H9 (cell line): ENCODE results near the gene ITSN2. TPM values are rescaled to one million over a fixed set of nuclear protein-coding genes. Genes with fewer than 3 reads are reported as not detected.

Experiments
- DNase-seq: peaks from one replicate; pipeline ENCODE4 v3.0.0-alpha.2; 2017
- H2AFZ ChIP-seq: one replicate; pipeline ENCODE4 v1.6.1; 2013; ENCODE audit warnings: mild to moderate bottlenecking, low read length, control low read depth, moderate library complexity
- H2AK5ac ChIP-seq: 2 replicates; pipeline ENCODE4 v1.6.1; 2013; ENCODE audit warnings: low read length, control low read depth, mixed read lengths; ENCODE audit not compliant: insufficient read length
- H2BK120ac ChIP-seq: one replicate; pipeline ENCODE4 v1.6.1; 2013; ENCODE audit warnings: low read depth, mild to moderate bottlenecking, low read length, control low read depth, inconsistent platforms; ENCODE audit not compliant: poor library complexity, severe bottlenecking
- H2BK12ac ChIP-seq: 2 replicates; pipeline ENCODE4 v1.6.1; 2013; ENCODE audit warnings: low read length, control low read depth, mixed read lengths, low read depth; ENCODE audit not compliant: insufficient read length
- H2BK15ac ChIP-seq: 2 replicates; pipeline ENCODE4 v1.6.1; 2013; ENCODE audit warnings: low read depth, low read length, control low read depth
- H2BK20ac ChIP-seq: one replicate; pipeline ENCODE4 v1.6.1; 2013; ENCODE audit warnings: low read depth, mild to moderate bottlenecking, low read length, control low read depth, inconsistent platforms; ENCODE audit not compliant: poor library complexity, severe bottlenecking
- H2BK5ac ChIP-seq: 2 replicates; pipeline ENCODE4 v1.6.1; 2013; ENCODE audit warnings: low read length, control low read depth, mixed read lengths; ENCODE audit not compliant: insufficient read length
- H3K14ac ChIP-seq: 2 replicates; pipeline ENCODE4 v1.6.1; 2013; ENCODE audit warnings: low read length, control low read depth; ENCODE audit not compliant: insufficient read depth
- H3K18ac ChIP-seq: 2 replicates; pipeline ENCODE4 v1.6.1; 2013; ENCODE audit warnings: low read depth, mild to moderate bottlenecking, mixed read lengths, low read length, control low read depth; ENCODE audit not compliant: insufficient read length
- H3K23ac ChIP-seq: 2 replicates; pipeline ENCODE4 v1.6.1; 2013; ENCODE audit warnings: low read length, control low read depth, mixed read lengths, low read depth; ENCODE audit not compliant: insufficient read length
- H3K23me2 ChIP-seq: 2 replicates; pipeline ENCODE4 v1.6.1; 2013; ENCODE audit warnings: low read depth, mild to moderate bottlenecking, mixed read lengths, low read length, control low read depth; ENCODE audit not compliant: insufficient read length, poor library complexity, severe bottlenecking
- H3K27ac ChIP-seq: 2 replicates; pipeline ENCODE4 v1.5.1; 2013; ENCODE audit warnings: low read length, control low read depth, mixed read lengths, low read depth; ENCODE audit not compliant: insufficient read length
- H3K27me3 ChIP-seq: 2 replicates; pipeline ENCODE4 v1.6.1; 2013; ENCODE audit warnings: low read length, control low read depth, inconsistent platforms; ENCODE audit not compliant: insufficient read depth
- H3K4ac ChIP-seq: 2 replicates; pipeline ENCODE4 v1.6.1; 2013; ENCODE audit warnings: low read depth, mild to moderate bottlenecking, control low read depth, inconsistent platforms, low read length, moderate library complexity
- H3K4me1 ChIP-seq: 2 replicates; pipeline ENCODE4 v1.6.1; 2013; ENCODE audit warnings: low read length, control low read depth, inconsistent platforms; ENCODE audit not compliant: insufficient read depth
- H3K4me2 ChIP-seq: 2 replicates; pipeline ENCODE4 v1.6.1; 2013; ENCODE audit warnings: low read length, control low read depth, mixed read lengths; ENCODE audit not compliant: insufficient read length, insufficient read depth
- H3K56ac ChIP-seq: 2 replicates; pipeline ENCODE4 v1.6.1; 2013; ENCODE audit warnings: low read depth, mild to moderate bottlenecking, mixed read lengths, low read length, control low read depth; ENCODE audit not compliant: insufficient read length
- H3K79me1 ChIP-seq: 2 replicates; pipeline ENCODE4 v1.6.1; 2013; ENCODE audit warnings: low read depth, mild to moderate bottlenecking, moderate library complexity, low read length, control low read depth, inconsistent platforms; ENCODE audit not compliant: insufficient read depth, poor library complexity, severe bottlenecking
- H3K79me2 ChIP-seq: 2 replicates; pipeline ENCODE4 v1.6.1; 2013; ENCODE audit warnings: low read length, control low read depth, inconsistent platforms; ENCODE audit not compliant: insufficient read depth
- H3K9ac ChIP-seq: 2 replicates; pipeline ENCODE4 v1.6.1; 2013; ENCODE audit warnings: low read length, control low read depth, mixed read lengths; ENCODE audit not compliant: insufficient read length; ENCODE audit errors: extremely low read depth
- H3K9me3 ChIP-seq: one replicate; pipeline ENCODE4 v1.6.1; 2013; ENCODE audit warnings: low read depth, low read length, inconsistent platforms; ENCODE audit not compliant: control insufficient read depth
- H3T11ph ChIP-seq: one replicate; pipeline ENCODE4 v1.6.1; 2013; ENCODE audit warnings: mild to moderate bottlenecking, low read length, control low read depth, inconsistent platforms
- H4K20me1 ChIP-seq: one replicate; pipeline ENCODE4 v1.6.1; 2013; ENCODE audit not compliant: control insufficient read depth, insufficient read length, insufficient read depth
- H4K5ac ChIP-seq: 2 replicates; pipeline ENCODE4 v1.6.1; 2013; ENCODE audit warnings: low read depth, mild to moderate bottlenecking, mixed read lengths, low read length, control low read depth; ENCODE audit not compliant: insufficient read length
- H4K8ac ChIP-seq: replicated peaks from 2 replicates; pipeline ENCODE4 v1.6.1; 2013; ENCODE audit warnings: low read length, control low read depth, mixed read lengths, low read depth; ENCODE audit not compliant: insufficient read length
- H4K91ac ChIP-seq: 2 replicates; pipeline ENCODE4 v1.6.1; 2013; ENCODE audit warnings: low read depth, mild to moderate bottlenecking, moderate library complexity, mixed read lengths, low read length, control low read depth; ENCODE audit not compliant: insufficient read length
- H3K27ac Mint-ChIP-seq, 3 experiments: 2 replicates in 2 of 3; 3 replicates in 1 of 3; pipeline ENCODE4 v1.8.0; 2020 to 2021; ENCODE audit warnings: mixed read lengths in 3 of 3, mild to moderate bottlenecking in 1 of 3, moderate library complexity in 1 of 3
- H3K27me3 Mint-ChIP-seq: 2 replicates; pipeline ENCODE4 v1.8.0; 2021; ENCODE audit warnings: low read depth, mild to moderate bottlenecking, moderate library complexity, mixed read lengths
- H3K36me3 Mint-ChIP-seq, 3 experiments: 2 replicates in 2 of 3; 3 replicates in 1 of 3; pipeline ENCODE4 v1.8.0; 2020 to 2021; ENCODE audit warnings: low read depth in 3 of 3, mixed read lengths in 3 of 3; ENCODE audit not compliant: insufficient read depth in 1 of 3
- H3K4me1 Mint-ChIP-seq, 2 experiments: 2 replicates each; pipeline ENCODE4 v1.8.0; 2020; ENCODE audit warnings: mixed read lengths in 2 of 2
- H3K4me3 Mint-ChIP-seq, 2 experiments: 2 replicates in 1 of 2; 3 replicates in 1 of 2; pipeline ENCODE4 v1.8.0; 2020 to 2021; ENCODE audit warnings: mild to moderate bottlenecking in 2 of 2, mixed read lengths in 2 of 2, moderate library complexity in 1 of 2
- H3K9me3 Mint-ChIP-seq, 2 experiments: 2 replicates in 1 of 2; 3 replicates in 1 of 2; pipeline ENCODE4 v1.8.0; 2020; ENCODE audit warnings: mild to moderate bottlenecking in 2 of 2, mixed read lengths in 2 of 2, moderate library complexity in 1 of 2
- CTCF ChIP-seq: fragments of 200-600 bp; sonication (generic); conservative IDR thresholded peaks from 3 replicates; pipeline ENCODE4 v1.8.0; 2021; ENCODE audit warnings: antibody characterized with exemption, mild to moderate bottlenecking
- WGBS: extraction: QIAGEN DNeasy Blood & Tissue Kit; methylation state at CpG from one replicate; pipeline ENCODE4 v1.1.7; 2013; ENCODE audit warnings: missing lambda C conversion rate, low lambda C conversion rate, mixed read lengths; ENCODE audit not compliant: insufficient read length; ENCODE audit errors: extremely low coverage; 5-methylcytosine and 5-hydroxymethylcytosine counted together
- total RNA-seq: library from RNA; stranded (reverse); gene quantifications from 2 replicates; pipeline ENCODE4 v1.2.1, GENCODE V29; 2021

The ITSN2 gene
- total RNA-seq, 1 experiment from 2014 or later: 17.0 TPM

DNA sequence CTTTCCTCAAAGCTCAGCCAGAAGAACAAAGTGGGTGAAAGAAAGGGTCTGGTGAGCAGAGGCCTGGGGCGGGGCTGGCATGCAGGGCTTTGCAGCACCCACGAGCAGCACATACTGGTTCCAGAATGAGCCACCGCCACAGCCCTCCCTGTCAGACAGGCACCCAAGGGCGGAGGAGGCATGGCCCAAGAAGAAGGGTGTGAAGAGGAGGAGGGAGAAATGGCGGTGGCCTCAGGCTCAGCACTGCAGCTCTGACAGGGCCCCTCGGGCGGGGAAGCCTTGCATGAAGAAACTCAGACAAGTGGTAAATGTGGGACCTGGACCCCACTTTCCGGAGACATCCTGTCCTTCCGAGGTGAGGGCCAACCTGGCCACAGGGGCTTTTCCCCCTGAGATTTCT lies 169.8 kb downstream of the ITSN2 start:
- Histone ChIP-seq H3K23me2 (no peaks in the 10 kb centered on the region), H2BK12ac (no peak overlapping the region), H3K23ac (no peak overlapping the region), H3K18ac (no peak overlapping the region), H3K4ac (no peak overlapping the region), H2AFZ (no peak overlapping the region), H3K14ac (no peak overlapping the region; the same call in 1 of the 2 replicates), H3K56ac (no peak overlapping the region), H3K9me3 (no peaks in the 10 kb centered on the region), H4K8ac (no peak overlapping the region), H3K79me1 (no peaks in the 10 kb centered on the region), H3K9ac (no peak overlapping the region), H4K91ac (no peak overlapping the region), H4K20me1 (no peaks in the 10 kb centered on the region), H4K5ac (no peak overlapping the region), H2BK20ac (no peak overlapping the region), H3K27me3 (no peaks in the 10 kb centered on the region), H2BK15ac (no peak overlapping the region), H2BK5ac (no peak overlapping the region), H3T11ph (no peak overlapping the region), H3K4me1 (no peaks in the 10 kb centered on the region), H2AK5ac (no peak overlapping the region), H3K4me2 (no peak overlapping the region), H2BK120ac (no peak overlapping the region), H3K79me2 (no peaks in the 10 kb centered on the region), H3K27ac (no peak overlapping the region)
- no peak for DNase-seq
- no peaks in the 10 kb centered on the region for H3K36me3 Mint-ChIP-seq
- TF ChIP-seq CTCF: no peak
- H3K27me3 Mint-ChIP-seq: peaks cover 15% of the 10 kb centered on the region
- WGBS: no CpG with 5 or more reads among the region's 9 CpGs
- H3K4me3 Mint-ChIP-seq: no peak overlapping the region
- H3K27ac Mint-ChIP-seq: no peak overlapping the region
- H3K4me1 Mint-ChIP-seq: peaks cover 0 to 2% of the 10 kb centered on the region in 2 experiments; a peak in 2 of 4 replicates
- peaks cover 0 to 3% of the 10 kb centered on the region in 2 experiments; a peak in 2 of 5 replicates for H3K9me3 Mint-ChIP-seq
